Measurements from ENCODE around the gene APOB. TPM values are rescaled to one million over a fixed set of nuclear protein-coding genes. Genes with fewer than 3 reads are reported as not detected.

Gene APOB
- total and polyA plus RNA-seq, 2 of the 13 experiments (the other 11 are each of a cell fraction or from before 2014, with no cell fraction given) = 1,569 to 2,515 TPM

DNA sequence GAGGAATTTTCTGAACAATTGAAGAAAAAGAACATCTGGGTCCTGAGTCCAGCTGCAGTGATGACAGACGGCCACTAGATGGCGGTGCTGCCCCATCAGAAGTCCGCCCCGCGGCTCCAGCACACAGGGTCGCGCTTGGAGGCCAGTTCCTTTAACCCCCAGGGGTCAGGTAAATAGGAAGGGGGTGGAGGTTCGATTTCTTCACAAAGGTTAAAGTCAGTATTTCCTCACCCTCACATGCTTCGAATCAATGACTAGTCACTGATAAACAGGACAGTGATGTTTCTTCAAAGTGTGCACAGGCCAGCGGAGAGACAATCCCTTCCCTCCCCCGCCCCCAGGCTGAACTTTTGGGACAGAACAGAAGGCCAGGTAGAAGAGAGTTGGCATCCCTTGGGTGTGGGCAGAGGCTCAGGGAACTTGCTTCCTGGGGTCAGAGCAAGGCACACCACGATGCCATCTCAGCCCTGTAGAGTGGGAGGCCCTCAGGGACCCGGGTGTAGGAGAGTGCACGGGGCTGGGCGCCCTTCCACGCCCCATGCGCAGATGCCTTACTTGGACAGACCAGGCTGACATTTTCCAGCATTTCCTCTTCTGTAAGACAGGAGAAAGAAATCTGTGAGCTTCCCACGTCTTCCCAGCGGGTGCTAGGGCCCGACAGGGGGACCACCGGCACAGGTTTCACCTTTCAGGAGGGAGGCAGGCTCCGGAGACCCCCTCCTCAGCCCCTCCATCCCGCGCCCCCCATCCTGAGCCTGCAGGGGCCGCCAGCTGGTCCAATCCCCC, 722 bp downstream of the APOB start (continued):
- TF ChIP-seq, protein P1, sequence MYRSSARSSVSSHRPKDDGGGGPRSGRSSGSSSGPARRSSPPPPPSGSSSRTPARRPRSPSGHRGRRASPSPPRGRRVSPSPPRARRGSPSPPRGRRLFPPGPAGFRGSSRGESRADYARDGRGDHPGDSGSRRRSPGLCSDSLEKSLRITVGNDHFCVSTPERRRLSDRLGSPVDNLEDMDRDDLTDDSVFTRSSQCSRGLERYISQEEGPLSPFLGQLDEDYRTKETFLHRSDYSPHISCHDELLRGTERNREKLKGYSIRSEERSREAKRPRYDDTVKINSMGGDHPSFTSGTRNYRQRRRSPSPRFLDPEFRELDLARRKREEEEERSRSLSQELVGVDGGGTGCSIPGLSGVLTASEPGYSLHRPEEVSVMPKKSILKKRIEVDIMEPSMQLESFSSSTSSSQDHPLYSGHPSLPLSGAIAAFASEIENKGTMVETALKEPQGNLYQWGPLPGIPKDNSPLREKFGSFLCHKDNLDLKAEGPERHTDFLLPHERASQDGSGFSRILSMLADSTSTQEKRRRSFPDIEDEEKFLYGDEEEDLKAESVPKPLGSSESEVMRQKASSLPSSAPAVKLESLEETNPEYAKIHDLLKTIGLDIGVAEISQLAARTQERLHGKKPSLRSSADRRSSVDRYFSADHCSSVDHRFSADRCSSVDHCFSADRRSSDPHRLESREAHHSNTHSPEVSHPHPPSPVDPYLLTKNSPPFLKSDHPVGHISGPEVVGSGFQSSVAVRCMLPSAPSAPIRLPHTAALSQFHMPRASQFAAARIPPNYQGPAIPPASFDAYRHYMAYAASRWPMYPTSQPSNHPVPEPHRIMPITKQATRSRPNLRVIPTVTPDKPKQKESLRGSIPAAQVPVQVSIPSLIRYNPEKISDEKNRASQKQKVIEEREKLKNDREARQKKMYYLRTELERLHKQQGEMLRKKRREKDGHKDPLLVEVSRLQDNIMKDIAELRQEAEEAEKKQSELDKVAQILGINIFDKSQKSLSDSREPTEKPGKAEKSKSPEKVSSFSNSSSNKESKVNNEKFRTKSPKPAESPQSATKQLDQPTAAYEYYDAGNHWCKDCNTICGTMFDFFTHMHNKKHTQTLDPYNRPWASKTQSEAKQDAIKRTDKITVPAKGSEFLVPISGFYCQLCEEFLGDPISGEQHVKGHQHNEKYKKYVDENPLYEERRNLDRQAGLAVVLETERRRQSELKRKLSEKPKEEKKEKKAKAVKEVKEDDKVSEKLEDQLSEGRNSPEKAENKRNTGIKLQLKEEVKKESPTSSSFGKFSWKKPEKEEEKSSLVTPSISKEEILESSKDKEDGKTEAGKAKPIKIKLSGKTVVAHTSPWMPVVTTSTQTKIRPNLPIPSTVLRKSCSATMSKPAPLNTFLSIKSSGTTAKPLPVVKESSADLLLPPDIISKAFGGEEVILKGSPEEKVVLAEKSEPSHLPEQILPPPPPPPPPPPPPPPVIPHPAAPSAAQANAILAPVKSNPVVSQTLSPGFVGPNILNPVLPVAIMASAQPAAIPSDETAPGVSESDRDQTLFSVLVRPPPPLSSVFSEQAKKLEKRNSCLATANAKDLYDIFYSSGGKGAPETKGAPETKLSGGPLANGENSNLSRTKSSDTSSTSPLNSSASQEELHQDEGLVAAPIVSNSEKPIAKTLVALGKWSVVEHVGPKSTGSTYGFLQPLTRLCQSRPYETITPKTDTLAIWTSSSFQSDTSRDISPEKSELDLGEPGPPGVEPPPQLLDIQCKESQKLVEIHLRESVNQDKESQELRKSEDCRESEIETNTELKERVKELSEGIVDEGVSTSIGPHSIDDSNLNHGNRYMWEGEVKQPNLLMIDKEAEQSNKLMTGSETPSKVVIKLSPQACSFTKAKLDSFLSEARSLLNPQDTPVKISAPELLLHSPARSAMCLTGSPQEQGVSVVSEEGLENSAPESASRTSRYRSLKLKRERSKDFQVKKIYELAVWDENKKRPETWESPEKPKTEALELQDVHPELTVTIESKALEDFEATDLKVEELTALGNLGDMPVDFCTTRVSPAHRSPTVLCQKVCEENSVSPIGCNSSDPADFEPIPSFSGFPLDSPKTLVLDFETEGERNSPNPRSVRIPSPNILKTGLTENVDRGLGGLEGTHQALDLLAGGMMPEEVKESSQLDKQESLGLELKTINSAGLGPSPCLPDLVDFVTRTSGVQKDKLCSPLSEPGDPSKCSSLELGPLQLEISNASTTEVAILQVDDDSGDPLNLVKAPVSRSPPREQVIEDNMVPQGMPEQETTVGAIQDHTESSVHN (CRISPR knock-in tag; IDR thresholded peaks at IDR 0.05) = peak; percentile 97; the same call in 1 of the 2 replicates
- TF ChIP-seq ATF1 (CRISPR knock-in tag; IDR thresholded peaks at IDR 0.05) (peak; percentile 25; the same call in 1 of the 2 replicates), KLF15 (CRISPR knock-in tag; IDR thresholded peaks at IDR 0.05; ENCODE audit: borderline replicate concordance) (peak; percentile 84; the same call in 1 of the 2 replicates), ARID5B (CRISPR knock-in tag; IDR thresholded peaks at IDR 0.05) (peak; percentile 99), CHD2 (IDR thresholded peaks at IDR 0.05; ENCODE audit: low read depth, low read length) (peak; percentile 55; the same call in 1 of the 2 replicates), HIVEP1 (CRISPR knock-in tag; IDR thresholded peaks at IDR 0.05) (peak; percentile 93), ZNF674 (CRISPR knock-in tag; IDR thresholded peaks at IDR 0.05; ENCODE audit: low read depth) (no peak), NBN (conservative IDR thresholded peaks at IDR 0.05) (no peak), ZNF496 (CRISPR knock-in tag; IDR thresholded peaks at IDR 0.05; ENCODE audit: insufficient replicate concordance) (no peak), TAF15 (IDR thresholded peaks at IDR 0.05; ENCODE audit: low read depth, low read length, poor library complexity, severe bottlenecking) (peak; percentile 88), ZNF772 (CRISPR knock-in tag; IDR thresholded peaks at IDR 0.05) (peak; percentile 98)
- TF ChIP-seq, protein P2, sequence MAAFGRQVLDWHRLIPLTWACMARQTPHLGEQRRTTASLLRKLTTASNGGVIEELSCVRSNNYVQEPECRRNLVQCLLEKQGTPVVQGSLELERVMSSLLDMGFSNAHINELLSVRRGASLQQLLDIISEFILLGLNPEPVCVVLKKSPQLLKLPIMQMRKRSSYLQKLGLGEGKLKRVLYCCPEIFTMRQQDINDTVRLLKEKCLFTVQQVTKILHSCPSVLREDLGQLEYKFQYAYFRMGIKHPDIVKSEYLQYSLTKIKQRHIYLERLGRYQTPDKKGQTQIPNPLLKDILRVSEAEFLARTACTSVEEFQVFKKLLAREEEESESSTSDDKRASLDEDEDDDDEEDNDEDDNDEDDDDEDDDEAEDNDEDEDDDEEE (CRISPR knock-in tag; IDR thresholded peaks at IDR 0.05) = peak; percentile 97
- TF ChIP-seq, protein P3, sequence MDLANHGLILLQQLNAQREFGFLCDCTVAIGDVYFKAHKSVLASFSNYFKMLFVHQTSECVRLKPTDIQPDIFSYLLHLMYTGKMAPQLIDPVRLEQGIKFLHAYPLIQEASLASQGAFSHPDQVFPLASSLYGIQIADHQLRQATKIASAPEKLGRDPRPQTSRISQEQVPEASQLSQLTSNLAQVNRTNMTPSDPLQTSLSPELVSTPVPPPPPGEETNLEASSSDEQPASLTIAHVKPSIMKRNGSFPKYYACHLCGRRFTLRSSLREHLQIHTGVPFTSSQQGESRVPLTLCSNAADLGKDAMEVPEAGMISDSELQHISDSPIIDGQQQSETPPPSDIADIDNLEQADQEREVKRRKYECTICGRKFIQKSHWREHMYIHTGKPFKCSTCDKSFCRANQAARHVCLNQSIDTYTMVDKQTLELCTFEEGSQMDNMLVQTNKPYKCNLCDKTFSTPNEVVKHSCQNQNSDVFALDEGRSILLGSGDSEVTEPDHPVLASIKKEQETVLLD (CRISPR knock-in tag; IDR thresholded peaks at IDR 0.05; ENCODE audit: low read depth) = no peak; the same call in 1 of the 2 replicates

Measured in HepG2 (cell line).